Measurements from ENCODE around the gene RPP40.

DNA sequence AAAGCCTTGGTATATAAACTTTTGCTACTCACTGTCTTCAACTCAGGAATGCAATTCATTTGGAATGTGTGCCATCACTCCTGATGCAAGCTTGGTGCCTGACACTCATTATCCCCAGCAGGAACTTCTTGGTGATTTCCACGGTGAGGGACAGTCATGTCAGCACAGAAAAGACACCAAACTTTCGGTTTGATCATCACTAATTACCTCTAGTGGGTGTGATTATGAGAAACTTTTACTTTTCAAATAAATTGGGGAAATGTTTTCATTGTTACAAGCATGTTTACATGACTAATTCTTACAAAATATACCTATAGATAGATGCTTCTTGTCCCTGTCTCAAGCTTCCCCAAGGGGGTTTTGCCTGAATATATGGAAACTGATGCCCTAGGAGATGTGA lies 40.9 kb downstream of the RPP40 start:
- TF ChIP-seq, protein P1, sequence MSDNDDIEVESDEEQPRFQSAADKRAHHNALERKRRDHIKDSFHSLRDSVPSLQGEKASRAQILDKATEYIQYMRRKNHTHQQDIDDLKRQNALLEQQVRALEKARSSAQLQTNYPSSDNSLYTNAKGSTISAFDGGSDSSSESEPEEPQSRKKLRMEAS (CRISPR knock-in tag; IDR thresholded peaks at IDR 0.05) = no peak
- TF ChIP-seq, protein P2, sequence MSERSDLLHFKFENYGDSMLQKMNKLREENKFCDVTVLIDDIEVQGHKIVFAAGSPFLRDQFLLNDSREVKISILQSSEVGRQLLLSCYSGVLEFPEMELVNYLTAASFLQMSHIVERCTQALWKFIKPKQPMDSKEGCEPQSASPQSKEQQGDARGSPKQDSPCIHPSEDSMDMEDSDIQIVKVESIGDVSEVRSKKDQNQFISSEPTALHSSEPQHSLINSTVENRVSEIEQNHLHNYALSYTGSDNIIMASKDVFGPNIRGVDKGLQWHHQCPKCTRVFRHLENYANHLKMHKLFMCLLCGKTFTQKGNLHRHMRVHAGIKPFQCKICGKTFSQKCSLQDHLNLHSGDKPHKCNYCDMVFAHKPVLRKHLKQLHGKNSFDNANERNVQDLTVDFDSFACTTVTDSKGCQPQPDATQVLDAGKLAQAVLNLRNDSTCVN (CRISPR knock-in tag; IDR thresholded peaks at IDR 0.05) = no peak
- TF ChIP-seq SRSF1 (IDR thresholded peaks at IDR 0.05; ENCODE audit: low read depth, low read length) (no peak), SMC3 (conservative IDR thresholded peaks at IDR 0.05; ENCODE audit: insufficient read depth, low read depth, low read length) (no peak), RAD21 (CRISPR knock-in tag; conservative IDR thresholded peaks at IDR 0.05 in 1 of 2, IDR thresholded peaks at IDR 0.05 in 1 of 2) (no peak), POLR2A (conservative IDR thresholded peaks at IDR 0.05) (no peak), NCOR1 (IDR thresholded peaks at IDR 0.05) (no peak), CREBBP (IDR thresholded peaks at IDR 0.05; ENCODE audit: low read depth, low read length) (no peak)
- TF ChIP-seq, protein P3, sequence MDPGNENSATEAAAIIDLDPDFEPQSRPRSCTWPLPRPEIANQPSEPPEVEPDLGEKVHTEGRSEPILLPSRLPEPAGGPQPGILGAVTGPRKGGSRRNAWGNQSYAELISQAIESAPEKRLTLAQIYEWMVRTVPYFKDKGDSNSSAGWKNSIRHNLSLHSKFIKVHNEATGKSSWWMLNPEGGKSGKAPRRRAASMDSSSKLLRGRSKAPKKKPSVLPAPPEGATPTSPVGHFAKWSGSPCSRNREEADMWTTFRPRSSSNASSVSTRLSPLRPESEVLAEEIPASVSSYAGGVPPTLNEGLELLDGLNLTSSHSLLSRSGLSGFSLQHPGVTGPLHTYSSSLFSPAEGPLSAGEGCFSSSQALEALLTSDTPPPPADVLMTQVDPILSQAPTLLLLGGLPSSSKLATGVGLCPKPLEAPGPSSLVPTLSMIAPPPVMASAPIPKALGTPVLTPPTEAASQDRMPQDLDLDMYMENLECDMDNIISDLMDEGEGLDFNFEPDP (CRISPR knock-in tag; IDR thresholded peaks at IDR 0.05) = no peak

Measured in K562 (cell line).